ENCODE measurements around the gene PRSS36.

The PRSS36 gene

GRCh38 chr16:31187808-31188189 is 37.9 kb upstream of the PRSS36 start:
- no peaks in the 10 kb centered on the region for H3K27me3 ChIP-seq (ENCODE audit: insufficient read depth, low read depth)
- H3K79me2 ChIP-seq (ENCODE audit: insufficient read depth, low read depth) = peaks cover 77% of the 10 kb centered on the region
- H3K9ac ChIP-seq = no peak overlapping the region
- no peak overlapping the region for H2AFZ ChIP-seq (ENCODE audit: low read depth)
- H3K4me2 ChIP-seq = no peak overlapping the region
- H3K4me1 ChIP-seq (ENCODE audit: low read depth, poor library complexity, severe bottlenecking) = peaks cover 52% of the 10 kb centered on the region
- H3K27ac ChIP-seq = no peak overlapping the region
- TF ChIP-seq, protein P1, sequence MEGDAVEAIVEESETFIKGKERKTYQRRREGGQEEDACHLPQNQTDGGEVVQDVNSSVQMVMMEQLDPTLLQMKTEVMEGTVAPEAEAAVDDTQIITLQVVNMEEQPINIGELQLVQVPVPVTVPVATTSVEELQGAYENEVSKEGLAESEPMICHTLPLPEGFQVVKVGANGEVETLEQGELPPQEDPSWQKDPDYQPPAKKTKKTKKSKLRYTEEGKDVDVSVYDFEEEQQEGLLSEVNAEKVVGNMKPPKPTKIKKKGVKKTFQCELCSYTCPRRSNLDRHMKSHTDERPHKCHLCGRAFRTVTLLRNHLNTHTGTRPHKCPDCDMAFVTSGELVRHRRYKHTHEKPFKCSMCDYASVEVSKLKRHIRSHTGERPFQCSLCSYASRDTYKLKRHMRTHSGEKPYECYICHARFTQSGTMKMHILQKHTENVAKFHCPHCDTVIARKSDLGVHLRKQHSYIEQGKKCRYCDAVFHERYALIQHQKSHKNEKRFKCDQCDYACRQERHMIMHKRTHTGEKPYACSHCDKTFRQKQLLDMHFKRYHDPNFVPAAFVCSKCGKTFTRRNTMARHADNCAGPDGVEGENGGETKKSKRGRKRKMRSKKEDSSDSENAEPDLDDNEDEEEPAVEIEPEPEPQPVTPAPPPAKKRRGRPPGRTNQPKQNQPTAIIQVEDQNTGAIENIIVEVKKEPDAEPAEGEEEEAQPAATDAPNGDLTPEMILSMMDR (conservative IDR thresholded peaks at IDR 0.05; ENCODE audit: low read depth, low read length) = no peak
- peaks cover 70% of the 10 kb centered on the region for H3K36me3 ChIP-seq (ENCODE audit: insufficient read depth)
- no peak overlapping the region for H3K4me3 ChIP-seq (IDR thresholded peaks at IDR 0.05; ENCODE audit: insufficient read depth, low read depth, low read length)
- peaks cover 32% of the 10 kb centered on the region for H4K20me1 ChIP-seq (ENCODE audit: insufficient read depth)

GRCh38 chr16:31186930-31187807 is 37.3 kb upstream of the PRSS36 start:
- TF ChIP-seq, protein P1 (conservative IDR thresholded peaks at IDR 0.05; ENCODE audit: low read depth, low read length) = no peak
- H2AFZ ChIP-seq (ENCODE audit: low read depth) = no peak overlapping the region
- peaks cover 38% of the 10 kb centered on the region for H4K20me1 ChIP-seq (ENCODE audit: insufficient read depth)
- H3K79me2 ChIP-seq (ENCODE audit: insufficient read depth, low read depth) = peaks cover 83% of the 10 kb centered on the region
- no peak overlapping the region for H3K4me3 ChIP-seq (IDR thresholded peaks at IDR 0.05; ENCODE audit: insufficient read depth, low read depth, low read length)
- H3K9ac ChIP-seq = no peak overlapping the region
- no peaks in the 10 kb centered on the region for H3K27me3 ChIP-seq (ENCODE audit: insufficient read depth, low read depth)
- H3K4me2 ChIP-seq = no peak overlapping the region
- H3K27ac ChIP-seq = no peak overlapping the region
- H3K36me3 ChIP-seq (ENCODE audit: insufficient read depth) = peaks cover 76% of the 10 kb centered on the region
- H3K4me1 ChIP-seq (ENCODE audit: low read depth, poor library complexity, severe bottlenecking) = peaks cover 58% of the 10 kb centered on the region

GRCh38 chr16:31186176-31186575 is 36.3 kb upstream of the PRSS36 start:
- H4K20me1 ChIP-seq (ENCODE audit: insufficient read depth) = peaks cover 48% of the 10 kb centered on the region
- no peak overlapping the region for H3K4me2 ChIP-seq

DNA sequence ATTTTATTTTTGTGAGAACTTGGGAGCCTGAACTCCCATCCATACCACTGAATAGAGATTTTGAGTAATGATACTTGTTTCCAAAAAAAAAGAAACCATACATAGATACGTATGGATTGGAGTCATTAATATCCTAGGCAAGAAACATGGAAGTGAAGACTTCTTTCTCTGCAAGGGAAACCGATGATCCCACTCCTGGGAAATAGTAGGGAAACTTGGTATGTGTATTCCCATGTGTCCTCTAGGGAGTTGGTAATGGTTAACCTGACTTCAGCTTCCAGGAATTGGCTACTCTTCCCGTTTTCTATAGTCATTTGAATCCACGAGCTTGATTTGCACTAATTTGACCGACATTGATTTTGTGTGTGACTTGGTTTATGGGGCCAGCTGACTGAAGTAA is 35.5 kb upstream of the PRSS36 start:
- Histone ChIP-seq H3K27me3 (ENCODE audit: insufficient read depth, low read depth) (no peaks in the 10 kb centered on the region), H3K4me2 (no peak overlapping the region), H4K20me1 (ENCODE audit: insufficient read depth) (peaks cover 53% of the 10 kb centered on the region), H3K4me3 (IDR thresholded peaks at IDR 0.05; ENCODE audit: insufficient read depth, low read depth, low read length) (no peak overlapping the region), H3K79me2 (ENCODE audit: insufficient read depth, low read depth) (peaks cover 99% of the 10 kb centered on the region), H3K9ac (no peak overlapping the region), H3K27ac (no peak overlapping the region), H2AFZ (ENCODE audit: low read depth) (no peak overlapping the region), H3K4me1 (ENCODE audit: low read depth, poor library complexity, severe bottlenecking) (peaks cover 68% of the 10 kb centered on the region), H3K36me3 (ENCODE audit: insufficient read depth) (peaks cover 80% of the 10 kb centered on the region)
- TF ChIP-seq, protein P1 (conservative IDR thresholded peaks at IDR 0.05; ENCODE audit: low read depth, low read length) = no peak

More at GRCh38 chr16:31186176-31186575, 36.3 kb upstream of the PRSS36 start:
- Histone ChIP-seq H3K4me1 (ENCODE audit: low read depth, poor library complexity, severe bottlenecking) (peaks cover 68% of the 10 kb centered on the region), H3K27ac (no peak overlapping the region), H3K36me3 (ENCODE audit: insufficient read depth) (peaks cover 84% of the 10 kb centered on the region), H3K27me3 (ENCODE audit: insufficient read depth, low read depth) (no peaks in the 10 kb centered on the region), H3K79me2 (ENCODE audit: insufficient read depth, low read depth) (peaks cover 93% of the 10 kb centered on the region), H3K9ac (no peak overlapping the region), H2AFZ (ENCODE audit: low read depth) (no peak overlapping the region), H3K4me3 (IDR thresholded peaks at IDR 0.05; ENCODE audit: insufficient read depth, low read depth, low read length) (no peak overlapping the region)
- TF ChIP-seq, protein P1 (conservative IDR thresholded peaks at IDR 0.05; ENCODE audit: low read depth, low read length) = no peak
